ENCODE results near the gene CECR2.

CECR2 gene

DNA sequence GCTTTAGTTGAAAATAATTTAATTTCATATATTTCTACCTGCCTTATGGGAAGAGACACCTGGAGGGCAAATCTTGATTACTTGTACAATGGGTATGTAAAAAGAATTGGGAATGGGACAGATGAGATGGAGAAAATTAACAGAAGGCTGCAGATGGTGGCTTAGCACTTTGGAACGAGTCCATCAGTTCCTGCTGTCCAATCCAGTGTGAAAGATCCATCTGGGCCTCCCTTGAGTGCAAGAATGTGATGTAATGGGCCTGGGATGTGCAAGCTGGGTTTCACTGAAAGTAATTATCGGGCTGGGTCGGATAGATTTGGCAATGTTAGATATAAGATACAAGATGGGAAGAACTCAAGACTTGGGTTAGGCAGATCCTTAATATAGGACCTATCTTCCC, 42.0 kb downstream of the CECR2 start:
- no peak overlapping the region for H2AFZ ChIP-seq (ENCODE audit: low read depth, low read length)
- H3K27ac ChIP-seq (ENCODE audit: low read length) = no peak overlapping the region
- H3K9me3 ChIP-seq (ENCODE audit: insufficient read depth, low read length, severe bottlenecking) = no peaks in the 10 kb centered on the region
- H4K20me1 ChIP-seq (ENCODE audit: insufficient read depth, low read length) = no peaks in the 10 kb centered on the region
- TF ChIP-seq, protein P1, sequence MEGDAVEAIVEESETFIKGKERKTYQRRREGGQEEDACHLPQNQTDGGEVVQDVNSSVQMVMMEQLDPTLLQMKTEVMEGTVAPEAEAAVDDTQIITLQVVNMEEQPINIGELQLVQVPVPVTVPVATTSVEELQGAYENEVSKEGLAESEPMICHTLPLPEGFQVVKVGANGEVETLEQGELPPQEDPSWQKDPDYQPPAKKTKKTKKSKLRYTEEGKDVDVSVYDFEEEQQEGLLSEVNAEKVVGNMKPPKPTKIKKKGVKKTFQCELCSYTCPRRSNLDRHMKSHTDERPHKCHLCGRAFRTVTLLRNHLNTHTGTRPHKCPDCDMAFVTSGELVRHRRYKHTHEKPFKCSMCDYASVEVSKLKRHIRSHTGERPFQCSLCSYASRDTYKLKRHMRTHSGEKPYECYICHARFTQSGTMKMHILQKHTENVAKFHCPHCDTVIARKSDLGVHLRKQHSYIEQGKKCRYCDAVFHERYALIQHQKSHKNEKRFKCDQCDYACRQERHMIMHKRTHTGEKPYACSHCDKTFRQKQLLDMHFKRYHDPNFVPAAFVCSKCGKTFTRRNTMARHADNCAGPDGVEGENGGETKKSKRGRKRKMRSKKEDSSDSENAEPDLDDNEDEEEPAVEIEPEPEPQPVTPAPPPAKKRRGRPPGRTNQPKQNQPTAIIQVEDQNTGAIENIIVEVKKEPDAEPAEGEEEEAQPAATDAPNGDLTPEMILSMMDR (IDR thresholded peaks at IDR 0.05; ENCODE audit: borderline replicate concordance, extremely low read depth, low read length, poor library complexity, severe bottlenecking) = no peak
- TF ChIP-seq EZH2 (IDR thresholded peaks at IDR 0.05; ENCODE audit: borderline replicate concordance, low read depth, low read length, severe bottlenecking) = no peak
- H3K4me3 ChIP-seq (ENCODE audit: low read depth in 1 of 2, low read length in 2 of 2) = no peak overlapping the region
- DNase-seq (no peak), ATAC-seq (ENCODE audit: insufficient read depth, low read depth) (no peak)
- H3K79me2 ChIP-seq (ENCODE audit: insufficient read depth, low read length) = no peaks in the 10 kb centered on the region
- no peaks in the 10 kb centered on the region for H3K4me1 ChIP-seq (ENCODE audit: insufficient read depth, low read length)
- no peaks in the 10 kb centered on the region for H3K36me3 ChIP-seq (ENCODE audit: insufficient read depth, low read length)
- H3K4me2 ChIP-seq (ENCODE audit: insufficient read depth, low read length) = no peak overlapping the region
- H3K27me3 ChIP-seq (ENCODE audit: insufficient read depth, low read length, poor library complexity) = no peaks in the 10 kb centered on the region
- H3K9ac ChIP-seq (ENCODE audit: low read depth, low read length) = no peak overlapping the region

DNA sequence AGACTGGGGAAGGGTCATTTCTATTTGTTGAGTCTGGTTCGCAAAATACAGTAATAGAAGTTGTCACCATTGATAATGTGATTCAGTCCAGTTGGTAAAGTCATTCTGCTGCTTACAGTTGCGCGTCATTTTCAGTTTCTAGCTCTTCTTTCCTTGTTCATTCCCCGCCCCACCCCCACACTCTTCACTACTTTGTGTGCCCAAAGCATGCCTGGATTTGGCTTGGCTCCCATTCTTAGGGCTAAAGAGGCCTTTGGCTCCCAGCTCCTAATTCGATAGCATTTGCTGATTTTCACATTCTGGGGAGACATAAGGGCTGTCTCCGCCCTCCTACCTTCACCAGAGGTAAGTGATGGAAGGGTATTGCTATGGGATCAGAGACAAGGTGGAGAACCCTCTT, 43.0 kb downstream of the CECR2 start:
- H3K9ac ChIP-seq (ENCODE audit: low read depth, low read length) = no peak overlapping the region
- no peak overlapping the region for H2AFZ ChIP-seq (ENCODE audit: low read depth, low read length)
- H3K9me3 ChIP-seq (ENCODE audit: insufficient read depth, low read length, severe bottlenecking) = no peaks in the 10 kb centered on the region
- no peaks in the 10 kb centered on the region for H3K36me3 ChIP-seq (ENCODE audit: insufficient read depth, low read length)
- no peak overlapping the region for H3K4me2 ChIP-seq (ENCODE audit: insufficient read depth, low read length)
- TF ChIP-seq, protein P1 (IDR thresholded peaks at IDR 0.05; ENCODE audit: borderline replicate concordance, extremely low read depth, low read length, poor library complexity, severe bottlenecking) = no peak
- no peak for TF ChIP-seq EZH2 (IDR thresholded peaks at IDR 0.05; ENCODE audit: borderline replicate concordance, low read depth, low read length, severe bottlenecking)
- no peaks in the 10 kb centered on the region for H4K20me1 ChIP-seq (ENCODE audit: insufficient read depth, low read length)
- DNase-seq (no peak), ATAC-seq (ENCODE audit: insufficient read depth, low read depth) (no peak)
- no peak overlapping the region for H3K4me3 ChIP-seq (ENCODE audit: low read depth in 1 of 2, low read length in 2 of 2)
- H3K4me1 ChIP-seq (ENCODE audit: insufficient read depth, low read length) = no peaks in the 10 kb centered on the region
- no peak overlapping the region for H3K27ac ChIP-seq (ENCODE audit: low read length)
- H3K27me3 ChIP-seq (ENCODE audit: insufficient read depth, low read length, poor library complexity) = no peaks in the 10 kb centered on the region
- H3K79me2 ChIP-seq (ENCODE audit: insufficient read depth, low read length) = no peaks in the 10 kb centered on the region

DNA sequence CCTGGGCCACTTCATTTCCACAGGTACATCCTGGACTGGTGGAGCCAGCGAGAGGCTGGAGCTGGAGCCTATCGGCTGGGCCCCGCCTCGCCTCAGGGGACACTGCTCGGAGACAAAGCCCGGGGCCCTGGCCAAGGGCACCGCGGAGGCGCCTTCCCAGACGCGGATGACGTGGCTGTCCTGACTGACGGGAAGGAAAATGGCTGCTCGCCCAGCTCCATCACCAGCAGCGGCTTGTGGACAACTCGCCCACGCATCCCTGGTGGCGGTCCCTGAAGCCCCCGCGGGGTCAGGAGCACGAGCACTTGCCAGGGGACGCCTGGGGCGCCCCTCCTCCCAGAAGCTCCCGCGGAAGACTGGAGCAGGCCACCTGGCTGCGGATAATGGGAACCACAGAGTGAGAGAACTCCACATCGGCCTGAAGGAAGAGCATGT, 49.6 kb downstream of the CECR2 start:
- TF ChIP-seq, protein P1 (IDR thresholded peaks at IDR 0.05; ENCODE audit: borderline replicate concordance, extremely low read depth, low read length, poor library complexity, severe bottlenecking) = no peak
- TF ChIP-seq EZH2 (IDR thresholded peaks at IDR 0.05; ENCODE audit: borderline replicate concordance, low read depth, low read length, severe bottlenecking) = no peak
- no peaks in the 10 kb centered on the region for H3K79me2 ChIP-seq (ENCODE audit: insufficient read depth, low read length)
- no peak overlapping the region for H2AFZ ChIP-seq (ENCODE audit: low read depth, low read length)
- no peaks in the 10 kb centered on the region for H3K4me1 ChIP-seq (ENCODE audit: insufficient read depth, low read length)
- H3K27ac ChIP-seq (ENCODE audit: low read length) = no peak overlapping the region
- H4K20me1 ChIP-seq (ENCODE audit: insufficient read depth, low read length) = no peaks in the 10 kb centered on the region
- no peak overlapping the region for H3K9ac ChIP-seq (ENCODE audit: low read depth, low read length)
- no peak for ATAC-seq (ENCODE audit: insufficient read depth, low read depth)
- no peak for DNase-seq
- H3K36me3 ChIP-seq (ENCODE audit: insufficient read depth, low read length) = no peaks in the 10 kb centered on the region
- no peak overlapping the region for H3K4me3 ChIP-seq (ENCODE audit: low read depth in 1 of 2, low read length in 2 of 2)
- no peaks in the 10 kb centered on the region for H3K9me3 ChIP-seq (ENCODE audit: insufficient read depth, low read length, severe bottlenecking)
- no peak overlapping the region for H3K4me2 ChIP-seq (ENCODE audit: insufficient read depth, low read length)
- H3K27me3 ChIP-seq (ENCODE audit: insufficient read depth, low read length, poor library complexity) = no peaks in the 10 kb centered on the region

DNA sequence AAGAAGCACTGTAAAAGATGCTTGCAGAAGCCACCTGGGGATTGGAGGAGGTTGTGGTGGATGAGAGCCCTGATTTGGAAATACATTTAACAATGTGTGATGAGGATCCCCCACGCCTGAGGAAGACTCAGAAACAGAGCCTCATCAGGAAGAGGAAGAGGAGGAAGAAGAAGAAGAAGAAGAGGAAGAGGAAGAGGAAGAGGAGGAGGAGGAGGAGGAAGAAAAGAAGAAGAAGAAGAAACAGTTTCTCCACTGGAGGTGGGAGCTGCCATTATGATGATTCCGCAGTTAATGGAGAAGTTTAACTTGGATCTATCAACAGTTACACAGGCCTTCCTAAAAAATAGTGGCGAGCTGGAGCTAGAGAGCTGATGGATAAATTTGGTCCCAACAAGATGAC, 50.1 kb downstream of the CECR2 start:
- Histone ChIP-seq H3K27ac (ENCODE audit: low read length) (no peak overlapping the region), H2AFZ (ENCODE audit: low read depth, low read length) (no peak overlapping the region), H3K4me1 (ENCODE audit: insufficient read depth, low read length) (no peaks in the 10 kb centered on the region), H3K36me3 (ENCODE audit: insufficient read depth, low read length) (no peaks in the 10 kb centered on the region), H3K9me3 (ENCODE audit: insufficient read depth, low read length, severe bottlenecking) (no peaks in the 10 kb centered on the region), H3K9ac (ENCODE audit: low read depth, low read length) (no peak overlapping the region), H3K4me2 (ENCODE audit: insufficient read depth, low read length) (no peak overlapping the region), H3K79me2 (ENCODE audit: insufficient read depth, low read length) (no peaks in the 10 kb centered on the region), H3K27me3 (ENCODE audit: insufficient read depth, low read length, poor library complexity) (no peaks in the 10 kb centered on the region), H4K20me1 (ENCODE audit: insufficient read depth, low read length) (no peaks in the 10 kb centered on the region), H3K4me3 (ENCODE audit: low read depth in 1 of 2, low read length in 2 of 2) (no peak overlapping the region)
- no peak for ATAC-seq (ENCODE audit: insufficient read depth, low read depth)
- no peak for DNase-seq
- TF ChIP-seq, protein P1 (IDR thresholded peaks at IDR 0.05; ENCODE audit: borderline replicate concordance, extremely low read depth, low read length, poor library complexity, severe bottlenecking) = no peak
- TF ChIP-seq EZH2 (IDR thresholded peaks at IDR 0.05; ENCODE audit: borderline replicate concordance, low read depth, low read length, severe bottlenecking) = no peak
